Bronchial epithelial cell (primary cell): ENCODE results near the gene CMKLR1. TPM values are rescaled to one million over a fixed set of nuclear protein-coding genes. Genes with fewer than 3 reads are reported as not detected.

ENCODE experiments used
- DNase-seq: peaks from one replicate; pipeline ENCODE4 v3.0.0-alpha.2; 2010; ENCODE audit warnings: low read depth
- FAIRE-seq: peaks from 2 replicates; lab custom pipeline; 2011; peaks lifted over from hg19 to GRCh38; lab: Jason Lieb, UNC
- H3K27me3 ChIP-seq: 2 replicates; pipeline ENCODE4 v1.5.1; 2011; ENCODE audit warnings: low read length; ENCODE audit not compliant: control insufficient read depth, insufficient read depth
- H3K36me3 ChIP-seq: 2 replicates; pipeline ENCODE4 v1.5.1; 2011; ENCODE audit warnings: low read length; ENCODE audit not compliant: control insufficient read depth, insufficient read depth
- H3K4me3 ChIP-seq: 2 replicates; pipeline ENCODE4 v1.5.1; 2011; ENCODE audit warnings: mild to moderate bottlenecking, low read depth, low read length, control low read depth
- total RNA-seq: library from RNA; depleted of rRNA; stranded (reverse); fragments of >200 nt; gene quantifications from 2 replicates; pipeline ENCODE4 v1.2.1, GENCODE V29; 2014
- TF ChIP-seq, protein P1 (sequence below): IDR thresholded peaks from 2 replicates; pipeline ENCODE4 v1.5.1; 2011; ENCODE audit warnings: mild to moderate bottlenecking, moderate library complexity, low read length, control low read depth, inconsistent platforms; ENCODE audit not compliant: insufficient read depth, severe bottlenecking

The CMKLR1 gene
- total RNA-seq, 1 donor from 2014 or later, result not detected

DNA sequence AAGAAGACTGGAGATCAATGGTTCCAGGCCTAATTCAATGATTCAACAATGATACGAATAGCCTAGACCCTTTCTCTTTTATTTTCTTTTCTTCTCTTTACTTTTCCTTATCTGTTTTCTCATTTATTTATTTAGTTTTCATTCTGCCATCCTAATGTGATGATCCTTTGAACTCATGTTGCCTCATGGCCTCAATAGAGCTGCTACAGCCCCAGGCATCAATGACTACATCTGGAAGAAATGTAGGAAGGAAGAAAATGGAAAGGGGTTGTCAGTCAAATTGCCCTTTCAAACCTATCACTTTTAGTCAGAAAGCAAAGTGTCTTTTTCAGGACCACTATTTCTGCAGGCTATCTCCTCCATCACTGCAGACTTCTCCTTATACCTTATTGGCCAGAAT lies 69.9 kb downstream of the CMKLR1 start:
- H3K36me3 ChIP-seq, result no peaks in the 10 kb centered on the region
- TF ChIP-seq, protein P1, sequence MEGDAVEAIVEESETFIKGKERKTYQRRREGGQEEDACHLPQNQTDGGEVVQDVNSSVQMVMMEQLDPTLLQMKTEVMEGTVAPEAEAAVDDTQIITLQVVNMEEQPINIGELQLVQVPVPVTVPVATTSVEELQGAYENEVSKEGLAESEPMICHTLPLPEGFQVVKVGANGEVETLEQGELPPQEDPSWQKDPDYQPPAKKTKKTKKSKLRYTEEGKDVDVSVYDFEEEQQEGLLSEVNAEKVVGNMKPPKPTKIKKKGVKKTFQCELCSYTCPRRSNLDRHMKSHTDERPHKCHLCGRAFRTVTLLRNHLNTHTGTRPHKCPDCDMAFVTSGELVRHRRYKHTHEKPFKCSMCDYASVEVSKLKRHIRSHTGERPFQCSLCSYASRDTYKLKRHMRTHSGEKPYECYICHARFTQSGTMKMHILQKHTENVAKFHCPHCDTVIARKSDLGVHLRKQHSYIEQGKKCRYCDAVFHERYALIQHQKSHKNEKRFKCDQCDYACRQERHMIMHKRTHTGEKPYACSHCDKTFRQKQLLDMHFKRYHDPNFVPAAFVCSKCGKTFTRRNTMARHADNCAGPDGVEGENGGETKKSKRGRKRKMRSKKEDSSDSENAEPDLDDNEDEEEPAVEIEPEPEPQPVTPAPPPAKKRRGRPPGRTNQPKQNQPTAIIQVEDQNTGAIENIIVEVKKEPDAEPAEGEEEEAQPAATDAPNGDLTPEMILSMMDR, result no peak
- FAIRE-seq (no peak), DNase-seq (no peak)
- no peaks in the 10 kb centered on the region for H3K27me3 ChIP-seq
- no peak overlapping the region for H3K4me3 ChIP-seq

DNA sequence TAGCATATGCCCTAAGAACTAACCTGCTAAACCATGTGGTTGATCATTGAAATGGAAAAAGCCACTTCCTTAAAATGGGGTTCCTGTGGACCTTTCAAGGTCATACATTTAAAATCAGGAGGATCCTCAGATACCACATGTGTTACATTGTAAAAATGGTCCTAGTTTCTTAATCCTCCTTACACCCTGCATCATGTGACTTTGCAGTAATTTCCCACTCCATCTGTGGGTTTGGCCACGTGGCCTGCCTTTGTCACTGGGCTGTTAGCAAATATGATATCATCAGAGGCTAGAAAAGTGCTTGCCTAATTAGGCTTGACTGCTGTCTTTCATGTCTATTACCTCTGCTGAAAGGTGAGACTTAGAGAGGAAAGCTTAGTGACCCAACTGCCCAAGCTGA lies 70.7 kb downstream of the CMKLR1 start:
- DNase-seq (no peak), FAIRE-seq (no peak)
- Histone ChIP-seq H3K27me3 (no peaks in the 10 kb centered on the region), H3K36me3 (no peaks in the 10 kb centered on the region), H3K4me3 (no peak overlapping the region)
- TF ChIP-seq, protein P1, result no peak

DNA sequence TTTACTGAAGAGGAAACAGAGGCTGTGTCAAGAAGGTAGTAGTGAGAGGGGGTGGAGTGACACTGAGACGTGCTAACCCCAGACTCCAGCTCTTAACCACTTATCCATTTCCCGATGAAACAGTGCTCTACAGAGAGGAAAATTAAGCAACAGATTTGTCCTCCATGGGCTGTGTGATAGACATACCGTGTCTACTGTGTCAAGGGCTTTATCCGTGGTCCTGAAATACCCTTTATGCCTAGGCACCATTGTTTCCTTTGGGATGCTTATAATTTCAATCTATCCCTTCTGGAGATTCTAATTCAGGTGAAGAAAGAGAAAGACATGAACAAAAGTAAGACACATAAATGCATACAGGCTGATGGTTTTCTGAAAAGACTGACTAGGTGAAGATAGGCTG lies 71.7 kb downstream of the CMKLR1 start:
- H3K4me3 ChIP-seq, result no peak overlapping the region
- no peaks in the 10 kb centered on the region for H3K36me3 ChIP-seq
- TF ChIP-seq, protein P1, result no peak
- no peaks in the 10 kb centered on the region for H3K27me3 ChIP-seq
- DNase-seq (no peak), FAIRE-seq (no peak)

DNA sequence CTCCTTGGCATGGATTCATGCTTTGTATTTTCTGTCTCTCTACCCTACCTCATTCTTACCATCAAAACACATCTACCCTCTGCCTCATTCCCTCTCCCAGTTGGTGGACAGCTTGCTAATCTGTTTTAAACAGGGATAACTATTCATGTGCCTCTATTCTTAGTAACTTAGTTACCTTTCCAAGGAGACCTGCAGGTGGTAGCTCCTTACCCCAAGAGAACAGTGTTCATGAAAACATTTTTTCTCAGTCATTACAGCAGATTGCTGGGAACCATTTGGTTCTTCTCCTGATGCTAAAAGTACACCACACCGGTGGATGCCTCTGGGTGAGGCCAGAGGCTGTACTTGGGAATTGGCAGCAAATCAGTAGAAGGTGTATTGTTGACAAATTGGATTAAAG lies 73.0 kb downstream of the CMKLR1 start:
- DNase-seq (no peak), FAIRE-seq (no peak)
- Histone ChIP-seq H3K36me3 (no peaks in the 10 kb centered on the region), H3K27me3 (no peaks in the 10 kb centered on the region), H3K4me3 (no peak overlapping the region)
- TF ChIP-seq, protein P1, result no peak

DNA sequence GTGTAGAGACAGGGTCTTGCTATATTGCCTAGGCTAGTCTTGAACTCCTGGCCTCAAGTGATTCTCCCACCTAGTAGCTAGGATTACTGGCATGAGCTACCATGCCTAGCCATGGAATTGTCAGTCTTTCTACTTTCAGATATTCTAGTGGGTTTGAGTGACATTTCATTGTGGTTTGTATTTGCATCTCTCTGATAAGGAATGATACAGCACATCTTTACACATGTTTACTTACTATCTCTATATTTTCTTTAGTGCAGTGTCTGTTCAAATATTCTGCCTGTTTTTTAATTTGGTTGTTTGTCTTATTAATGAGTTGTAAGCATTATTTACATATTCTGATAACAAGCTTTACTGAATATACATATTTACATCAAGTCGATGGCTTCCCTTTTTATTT lies 73.6 kb downstream of the CMKLR1 start:
- Histone ChIP-seq H3K36me3 (no peaks in the 10 kb centered on the region), H3K27me3 (no peaks in the 10 kb centered on the region), H3K4me3 (no peak overlapping the region)
- FAIRE-seq (no peak), DNase-seq (no peak)
- TF ChIP-seq, protein P1, result no peak

DNA sequence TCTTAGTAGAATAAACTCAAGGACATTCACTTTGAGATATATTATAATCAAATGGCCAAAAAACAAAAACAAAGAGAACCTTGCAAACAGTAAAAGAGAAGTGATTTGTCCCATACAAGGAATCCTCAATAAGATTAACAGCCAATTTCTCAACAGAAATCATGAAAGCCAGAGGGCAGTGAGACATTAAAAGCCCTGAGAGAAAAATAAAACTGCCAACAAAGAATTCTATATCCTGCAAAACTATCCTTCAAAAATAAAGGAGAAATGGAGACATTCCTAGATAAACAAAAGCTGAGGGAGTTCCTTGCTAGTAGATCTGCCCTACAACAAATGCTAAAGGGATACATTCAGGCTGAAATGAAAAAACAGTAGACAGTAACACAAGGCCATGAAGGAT lies 78.1 kb downstream of the CMKLR1 start:
- TF ChIP-seq, protein P1, result no peak
- DNase-seq (no peak), FAIRE-seq (no peak)
- no peaks in the 10 kb centered on the region for H3K27me3 ChIP-seq
- H3K36me3 ChIP-seq, result no peaks in the 10 kb centered on the region
- no peak overlapping the region for H3K4me3 ChIP-seq
